ENCODE data around the gene STIL. TPM values are rescaled to one million over a fixed set of nuclear protein-coding genes. Genes with fewer than 3 reads are reported as not detected.
A peak's percentile ranks its signal among the peaks of the same experiment; 100 is the strongest.

STIL gene
- total and polyA plus RNA-seq, 4 donors, result 0.26 to 20.5 (median 0.75) TPM

- DNase-seq (ENCODE audit: low spot score), result peak; percentile 54
- no peaks in the 10 kb centered on the region for H3K4me1 ChIP-seq (ENCODE audit: control insufficient read depth in 4 of 4, insufficient read depth in 4 of 4, low read length in 3 of 4)
- H3K9me3 ChIP-seq (ENCODE audit: control insufficient read depth in 4 of 4, low read length in 3 of 4), result no peaks in the 10 kb centered on the region
These were observed 72.5 kb downstream of the STIL start for GRCh38 chr1:47241114-47242113.

GRCh38 chr1:47238935-47239592 lies 74.9 kb downstream of the STIL start:
- Histone ChIP-seq H3K4me3 (ENCODE audit: low read depth in 1 of 3, low read length in 3 of 3) (no peak overlapping the region), H3K4me1 (ENCODE audit: control insufficient read depth in 4 of 4, insufficient read depth in 4 of 4, low read length in 3 of 4) (peaks cover 0 to 3% (median 0%) of the 10 kb centered on the region in 4 donors), H3K9me3 (ENCODE audit: control insufficient read depth in 4 of 4, low read length in 3 of 4) (no peaks in the 10 kb centered on the region), H3K27me3 (ENCODE audit: control insufficient read depth in 4 of 4, insufficient read depth in 4 of 4, low read length in 3 of 4) (peaks cover 0 to under 1% (median 0%) of the 10 kb centered on the region in 4 donors), H3K27ac (ENCODE audit: low read depth in 1 of 2, low read length in 2 of 2) (no peak overlapping the region), H3K36me3 (ENCODE audit: control insufficient read depth in 4 of 4, insufficient read depth in 3 of 4, low read depth in 1 of 4, low read length in 3 of 4) (no peaks in the 10 kb centered on the region), H3K9ac (ENCODE audit: low read depth in 1 of 2, low read length in 2 of 2) (no peak overlapping the region)
- no peak for DNase-seq (ENCODE audit: low spot score)
- no peak for TF ChIP-seq RXRA (IDR thresholded peaks at IDR 0.05)
- no peak for TF ChIP-seq EGR1 (IDR thresholded peaks at IDR 0.05; ENCODE audit: low read depth in 2 of 2)
- TF ChIP-seq ZBTB33 (IDR thresholded peaks at IDR 0.05), result no peak
- TF ChIP-seq, protein P1, sequence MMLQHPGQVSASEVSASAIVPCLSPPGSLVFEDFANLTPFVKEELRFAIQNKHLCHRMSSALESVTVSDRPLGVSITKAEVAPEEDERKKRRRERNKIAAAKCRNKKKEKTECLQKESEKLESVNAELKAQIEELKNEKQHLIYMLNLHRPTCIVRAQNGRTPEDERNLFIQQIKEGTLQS (IDR thresholded peaks at IDR 0.05), result no peak
- WGBS, result 66% methylated on average over 5 of the region's 5 CpGs

More at GRCh38 chr1:47241114-47242113, 72.5 kb downstream of the STIL start:
- no peak overlapping the region for H3K9ac ChIP-seq (ENCODE audit: low read depth in 1 of 2, low read length in 2 of 2)
- H3K4me3 ChIP-seq (ENCODE audit: low read depth in 1 of 3, low read length in 3 of 3), result no peak overlapping the region
- H3K27ac ChIP-seq (ENCODE audit: low read depth in 1 of 2, low read length in 2 of 2), result peak overlapping the region in 1 of 2 donors; percentile 31
- no peaks in the 10 kb centered on the region for H3K36me3 ChIP-seq (ENCODE audit: control insufficient read depth in 4 of 4, insufficient read depth in 3 of 4, low read depth in 1 of 4, low read length in 3 of 4)
- TF ChIP-seq, protein P1 (IDR thresholded peaks at IDR 0.05), result no peak
- TF ChIP-seq EGR1 (IDR thresholded peaks at IDR 0.05; ENCODE audit: low read depth in 2 of 2) (peak in 1 of 2 donors; percentile 31), ZBTB33 (IDR thresholded peaks at IDR 0.05) (no peak), FOXA2 (IDR thresholded peaks at IDR 0.05) (no peak), YY1 (IDR thresholded peaks at IDR 0.05) (no peak), RXRA (IDR thresholded peaks at IDR 0.05) (no peak), NR2F2 (IDR thresholded peaks at IDR 0.05) (peak; percentile 87), SP1 (IDR thresholded peaks at IDR 0.05) (peak; percentile 34)
- TF ChIP-seq, protein P2, sequence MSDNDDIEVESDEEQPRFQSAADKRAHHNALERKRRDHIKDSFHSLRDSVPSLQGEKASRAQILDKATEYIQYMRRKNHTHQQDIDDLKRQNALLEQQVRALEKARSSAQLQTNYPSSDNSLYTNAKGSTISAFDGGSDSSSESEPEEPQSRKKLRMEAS (IDR thresholded peaks at IDR 0.05), result peak; percentile 30
- 59% methylated on average over 11 of the region's 11 CpGs for WGBS
- no peaks in the 10 kb centered on the region for H3K27me3 ChIP-seq (ENCODE audit: control insufficient read depth in 4 of 4, insufficient read depth in 4 of 4, low read length in 3 of 4)

All from liver (tissue), 9 donors.